Measurements from ENCODE around the gene PLA2G1B. TPM values are rescaled to one million over a fixed set of nuclear protein-coding genes. Genes with fewer than 3 reads are reported as not detected.

Gene PLA2G1B
- polyA plus RNA-seq, 1 donor from 2014 or later = not detected

- peaks cover 6% of the 10 kb centered on the region for H3K27me3 Mint-ChIP-seq
- H3K4me3 Mint-ChIP-seq = no peak overlapping the region
- no peak overlapping the region for H3K27ac Mint-ChIP-seq
- no peaks in the 10 kb centered on the region for H3K36me3 Mint-ChIP-seq
- peaks cover 0 to 1% (median 0%) of the 10 kb centered on the region in 3 donors for H3K9me3 Mint-ChIP-seq
- H3K4me1 Mint-ChIP-seq = no peaks in the 10 kb centered on the region
Measured at GRCh38 chr12:120278137-120279069, 49.2 kb downstream of the PLA2G1B start.

GRCh38 chr12:120276734-120277133 lies 50.8 kb downstream of the PLA2G1B start:
- H3K4me1 Mint-ChIP-seq = no peaks in the 10 kb centered on the region
- H3K27ac Mint-ChIP-seq = no peak overlapping the region
- H3K9me3 Mint-ChIP-seq = no peaks in the 10 kb centered on the region
- peaks cover 10% of the 10 kb centered on the region for H3K27me3 Mint-ChIP-seq
- H3K4me3 Mint-ChIP-seq = no peak overlapping the region
- no peaks in the 10 kb centered on the region for H3K36me3 Mint-ChIP-seq

Other genes starting within 250 kb of the PLA2G1B start
- gene RAB35, start 211.0 kb downstream of the PLA2G1B start, polyA plus RNA-seq = 18.1 TPM
- gene GCN1, start 133.1 kb downstream of the PLA2G1B start, polyA plus RNA-seq = 18.4 TPM
- gene RPLP0, start 126.7 kb downstream of the PLA2G1B start, polyA plus RNA-seq = 2,020 TPM
- 6.3 TPM for gene PXN, start 62.0 kb downstream of the PLA2G1B start, polyA plus RNA-seq
- not detected for gene RNU4-2, start 35.9 kb downstream of the PLA2G1B start, polyA plus RNA-seq
- gene RNU4-1, start 34.5 kb downstream of the PLA2G1B start, polyA plus RNA-seq = not detected
- gene SIRT4, start 25.5 kb downstream of the PLA2G1B start, polyA plus RNA-seq = 0.74 TPM
- not detected for gene MSI1, start 41.4 kb upstream of the PLA2G1B start, polyA plus RNA-seq
- 830 TPM for gene COX6A1, start 110.3 kb upstream of the PLA2G1B start, polyA plus RNA-seq
- gene TRIAP1, start 118.6 kb upstream of the PLA2G1B start, polyA plus RNA-seq = 53.0 TPM
- gene GATC, start 118.7 kb upstream of the PLA2G1B start, polyA plus RNA-seq = 23.0 TPM
- gene SRSF9, start 142.0 kb upstream of the PLA2G1B start, polyA plus RNA-seq = 204 TPM
- gene DYNLL1, start 168.3 kb upstream of the PLA2G1B start, polyA plus RNA-seq = 442 TPM
- 29.1 TPM for gene COQ5, start 201.4 kb upstream of the PLA2G1B start, polyA plus RNA-seq
- 111 TPM for gene RNF10, start 206.6 kb upstream of the PLA2G1B start, polyA plus RNA-seq

Measured in IgD-negative memory B cell (primary cell).